GM12878 (cell line): ENCODE measurements around the gene THEM4. TPM values are rescaled to one million over a fixed set of nuclear protein-coding genes. Genes with fewer than 3 reads are reported as not detected.
A peak's percentile ranks its signal among the peaks of the same experiment; 100 is the strongest.

Experiments used
- ATAC-seq: fragments of 200-7000 bp; cut with Tn5 transposase; 3 replicates; pipeline ENCODE4 v1.9.1; 2020; ENCODE audit warnings: mild to moderate bottlenecking, moderate library complexity
- BruUV-seq: library from RNA; stranded (reverse); fragments of 400-500 nt; replicated peaks from 2 replicates; lab custom pipeline; 2021; lab: Mats Ljungman, UMichigan
- CTCF ChIA-PET: fragments of 300-600 bp; sonication (Branson Sonifier 250); formaldehyde crosslinking; extraction: SDS; loops from one replicate; lab custom pipeline; 2021; ENCODE audit warnings: inconsistent platforms; lab: Yijun Ruan, JAX
- POLR2A ChIA-PET: fragments of 350-600 bp; formaldehyde crosslinking; extraction: SDS; loops from one replicate; lab custom pipeline; 2021; ENCODE audit warnings: inconsistent platforms; lab: Charles Lee
- RAD21 ChIA-PET: fragments of 300-600 bp; sonication (Branson Sonifier 250); formaldehyde crosslinking; loops from one replicate; lab custom pipeline; 2023; ENCODE audit warnings: antibody characterized with exemption; ENCODE audit not compliant: unreplicated experiment; lab: Charles Lee
- SMC1A ChIA-PET: fragments of 300-600 bp; sonication (Branson Sonifier 250); formaldehyde crosslinking; loops from one replicate; lab custom pipeline; 2023; ENCODE audit not compliant: unreplicated experiment, uncharacterized antibody; lab: Charles Lee
- DNase-seq: peaks from one replicate; pipeline ENCODE4 v3.0.0-alpha.2; 2011; ENCODE audit warnings: low read depth, low spot score
- FAIRE-seq: peaks from 3 replicates; lab custom pipeline; 2011; peaks lifted over from hg19 to GRCh38; lab: Jason Lieb, UNC
- H2AFZ ChIP-seq: 2 replicates; pipeline ENCODE4 v1.6.0; 2011; ENCODE audit warnings: low read depth, low read length, control low read depth; ENCODE audit not compliant: control insufficient read depth
- H3K27ac ChIP-seq: 2 replicates; pipeline ENCODE4 v1.5.1; 2011; ENCODE audit warnings: control low read depth; ENCODE audit not compliant: control insufficient read depth, insufficient read depth
- H3K27me3 ChIP-seq, 2 experiments: replicated peaks in 1 of 2; 2 replicates each; pipeline versions ENCODE4 v1.6.0 to v1.6.1; 2011; ENCODE audit warnings: low read length in 1 of 2; ENCODE audit not compliant: control insufficient read depth in 2 of 2, insufficient read depth in 2 of 2
- H3K36me3 ChIP-seq, 2 experiments: 2 replicates each; pipeline ENCODE4 v1.5.1; 2011; ENCODE audit warnings: low read length in 1 of 2; ENCODE audit not compliant: control insufficient read depth in 2 of 2, insufficient read depth in 2 of 2
- H3K4me1 ChIP-seq: 2 replicates; pipeline ENCODE4 v1.6.1; 2011; ENCODE audit warnings: mild to moderate bottlenecking, low read length, moderate library complexity, mixed read lengths; ENCODE audit not compliant: control insufficient read depth, insufficient read depth
- H3K4me2 ChIP-seq: 2 replicates; pipeline ENCODE4 v1.6.0; 2011; ENCODE audit warnings: control low read depth; ENCODE audit not compliant: control insufficient read depth, insufficient read depth
- H3K4me3 ChIP-seq: fragments of 200-600 bp; sonication (generic); 2 replicates; pipeline ENCODE4 v1.5.1; 2016
- H3K79me2 ChIP-seq: 2 replicates; pipeline ENCODE4 v1.6.0; 2011; ENCODE audit warnings: low read length; ENCODE audit not compliant: control insufficient read depth, insufficient read depth
- H3K9ac ChIP-seq: 2 replicates; pipeline ENCODE4 v1.8.0; 2011; ENCODE audit warnings: low read length, control low read depth, mixed read lengths; ENCODE audit not compliant: control insufficient read depth, insufficient read depth
- H3K9me3 ChIP-seq: replicated peaks from 3 replicates; pipeline ENCODE4 v1.5.1; 2011; ENCODE audit warnings: mild to moderate bottlenecking, low read length; ENCODE audit not compliant: control insufficient read depth, insufficient read depth
- H4K20me1 ChIP-seq: 2 replicates; pipeline ENCODE4 v1.6.0; 2011; ENCODE audit not compliant: control insufficient read depth, insufficient read depth
- BRCA1 ChIP-seq: IDR thresholded peaks from 2 replicates; pipeline ENCODE4 v1.6.1; 2011; ENCODE audit warnings: low read depth, low read length, improper control_type of control experiment
- CEBPB ChIP-seq, 2 experiments: fragments of 150-350 bp in 1 of 2; IDR thresholded peaks; 2 replicates each; pipeline ENCODE4 v1.6.1; 2012 to 2014; ENCODE audit warnings: low read depth in 2 of 2, low read length in 2 of 2, borderline replicate concordance in 1 of 2, inconsistent platforms in 1 of 2
- EED ChIP-seq: sonication (generic); IDR thresholded peaks from 2 replicates; pipeline ENCODE4 v1.6.1; 2016; ENCODE audit warnings: antibody characterized with exemption, low read depth
- ESRRA ChIP-seq: IDR thresholded peaks from 2 replicates; pipeline ENCODE4 v1.6.1; 2012; ENCODE audit warnings: mild to moderate bottlenecking, low read length, improper control_type of control experiment
- FOXK2 ChIP-seq: fragments of 450-650 bp; IDR thresholded peaks from 2 replicates; pipeline ENCODE4 v1.6.1; 2017; ENCODE audit warnings: mild to moderate bottlenecking, moderate library complexity
- HDAC2 ChIP-seq: fragments of 200-600 bp; sonication (generic); IDR thresholded peaks from 2 replicates; pipeline ENCODE4 v1.6.1; 2017
- HDGF ChIP-seq: fragments of 450-650 bp; IDR thresholded peaks from 2 replicates; pipeline ENCODE4 v1.6.1; 2016; ENCODE audit warnings: antibody characterized with exemption
- IKZF2 ChIP-seq, 2 experiments: fragments of 450-650 bp; IDR thresholded peaks; 2 replicates each; pipeline ENCODE4 v1.6.1; 2017; ENCODE audit warnings: mild to moderate bottlenecking in 2 of 2, moderate library complexity in 2 of 2
- JUNB ChIP-seq: IDR thresholded peaks from 2 replicates; pipeline ENCODE4 v1.6.1; 2016; ENCODE audit warnings: antibody characterized with exemption, mild to moderate bottlenecking
- KLF5 ChIP-seq: fragments of 450-650 bp; IDR thresholded peaks from 2 replicates; pipeline ENCODE4 v1.6.1; 2014; ENCODE audit warnings: mild to moderate bottlenecking; ENCODE audit not compliant: partially characterized antibody
- NFXL1 ChIP-seq: fragments of 450-650 bp; IDR thresholded peaks from 2 replicates; pipeline ENCODE4 v1.6.1; 2017; ENCODE audit warnings: antibody characterized with exemption, mild to moderate bottlenecking, borderline replicate concordance
- NR2F1 ChIP-seq: fragments of 450-650 bp; conservative IDR thresholded peaks from 2 replicates; pipeline ENCODE4 v1.6.1; 2017; ENCODE audit warnings: mild to moderate bottlenecking
- SREBF1 ChIP-seq: IDR thresholded peaks from 2 replicates; pipeline ENCODE4 v1.6.1; 2012; ENCODE audit warnings: mild to moderate bottlenecking, low read length
- SUPT20H ChIP-seq: IDR thresholded peaks from 2 replicates; pipeline ENCODE4 v1.6.1; 2011; ENCODE audit warnings: low read depth, mild to moderate bottlenecking, low read length, moderate library complexity, borderline replicate concordance; ENCODE audit not compliant: control insufficient read depth
- TBL1XR1 ChIP-seq: IDR thresholded peaks from 2 replicates; pipeline ENCODE4 v1.6.1; 2012; ENCODE audit warnings: low read depth, low read length, improper control_type of control experiment
- WGBS: methylation state at CpG from one replicate; pipeline ENCODE4 v1.1.6; 2016; ENCODE audit warnings: low lambda C conversion rate; ENCODE audit not compliant: insufficient replicate concordance, insufficient coverage; ENCODE audit errors: missing lambda C conversion rate; 5-methylcytosine and 5-hydroxymethylcytosine counted together
- in situ Hi-C: fragments of 300-500 bp; cut with MboI; formaldehyde crosslinking; loops from 9 replicates; pipeline ENCODE4 v1.14.3; 2018; ENCODE audit warnings: mixed read lengths
- intact Hi-C: fragments of 100-400 bp; cut with micrococcal nuclease; formaldehyde crosslinking; loops from one replicate; pipeline ENCODE4 v1.14.2; 2022; ENCODE audit not compliant: unreplicated experiment
- polyA plus RNA-seq, 11 experiments: library from polyadenylated mRNA; depleted of rRNA in 4 of 11; unstranded in 6 of 11; stranded (reverse) in 5 of 11; fragments of >200 nt; fragmentation: Nextera tagmentation in 4 of 11; fragmentation: Illumina TruSeq in 1 of 11; extraction: Ambion mirVana in 4 of 11; extraction: Trizol in 1 of 11; gene quantifications; 1 replicate in 1 of 11; 2 replicates in 10 of 11; pipeline versions ENCODE4 v1.2.1 to v1.2.3, GENCODE V29; 2011 to 2016; ENCODE audit warnings: inconsistent platforms in 2 of 11, missing spikeins in 2 of 11, low read depth in 1 of 11
- total RNA-seq, 4 experiments: library from RNA; depleted of rRNA in 3 of 4; stranded (reverse); fragments of >200 nt in 3 of 4; fragmentation: Illumina TruSeq in 1 of 4; extraction: Trizol in 1 of 4; gene quantifications; 2 replicates each; pipeline versions ENCODE4 v1.2.1 to v1.2.3, GENCODE V29; 2013 to 2021
- TF ChIP-seq, protein P1 (sequence below): fragments of 150-350 bp; IDR thresholded peaks from 2 replicates; pipeline ENCODE4 v1.6.1; 2014; ENCODE audit warnings: mild to moderate bottlenecking, low read depth, low read length
- TF ChIP-seq, protein P2 (sequence below): IDR thresholded peaks from 2 replicates; pipeline ENCODE4 v1.6.1; 2012; ENCODE audit warnings: low read depth, low read length, improper control_type of control experiment
- TF ChIP-seq, protein P3 (sequence below): fragments of 450-650 bp; IDR thresholded peaks from 2 replicates; pipeline ENCODE4 v1.6.1; 2017; ENCODE audit warnings: mild to moderate bottlenecking

THEM4 gene
- total and polyA plus RNA-seq, 10 of the 15 experiments (the other 5 are each of a cell fraction or from before 2014, with no cell fraction given): 3.4 to 30.8 (median 17.9) TPM

DNA sequence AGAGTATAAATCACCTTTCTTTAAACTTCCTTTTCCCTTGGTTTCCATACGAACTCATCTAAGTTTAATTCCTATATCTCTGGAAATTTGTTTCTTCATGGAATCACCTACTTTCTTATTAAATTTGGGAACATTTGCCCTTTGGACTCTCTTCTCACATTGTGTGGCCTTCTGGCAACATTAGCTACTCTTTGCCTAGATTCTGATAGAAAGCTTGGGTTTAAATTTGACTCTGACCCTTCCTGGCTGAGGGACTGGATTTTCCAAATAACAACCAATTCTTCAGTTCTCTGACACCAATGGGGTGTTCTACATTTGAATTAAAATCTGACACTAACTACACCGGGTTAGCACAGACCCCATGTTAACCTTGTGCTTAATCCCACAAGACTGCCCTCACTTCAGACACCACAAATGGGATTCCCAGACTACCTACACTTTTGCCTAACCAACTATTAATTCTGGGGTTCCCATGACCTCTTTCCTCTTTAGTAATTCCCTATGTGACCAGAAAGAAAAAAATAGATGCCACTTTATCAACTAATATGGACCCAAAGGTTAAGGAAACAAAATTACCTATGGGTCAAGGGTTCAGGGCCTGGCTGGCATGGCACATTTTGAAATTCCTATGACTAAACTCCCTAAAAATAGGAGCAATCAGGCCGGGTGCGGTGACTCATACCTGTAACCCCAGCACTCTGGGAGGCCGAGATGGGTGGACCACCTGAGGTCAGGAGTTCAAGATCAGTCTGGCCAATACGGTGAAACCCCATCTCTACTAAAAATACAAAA, 9.7 kb upstream of the THEM4 start:
- RAD21 ChIA-PET: interaction anchor here (1.0 to 2.9 kb wide), 3 partner anchors 9 to 17 kb away, joined by 3 to 7 read pairs (median 6); partner anchors contain the start of gene THEM4
- no peak overlapping the region for H3K4me2 ChIP-seq
- POLR2A ChIA-PET: interaction anchor here (2.4 kb wide), 1 partner anchor 11 kb away, joined by 11 read pairs; the partner anchor contains the start of gene THEM4
- SMC1A ChIA-PET: interaction anchor here (0.5 to 3.1 kb wide), 4 partner anchors 8 to 325 kb away, joined by 3 to 9 read pairs (median 5); partner anchors contain the start of gene THEM4
- H4K20me1 ChIP-seq: no peaks in the 10 kb centered on the region
- no peaks in the 10 kb centered on the region for H3K36me3 ChIP-seq
- CTCF ChIA-PET: interaction anchor here (0.7 to 2.2 kb wide), 5 partner anchors 10 to 82 kb away, joined by 3 to 8 read pairs (median 6); partner anchors contain the start of gene THEM4
- H2AFZ ChIP-seq: no peak overlapping the region
- BruUV-seq: no TSS peak
- no peak for FAIRE-seq
- WGBS: 23% methylated on average over 6 of the region's 6 CpGs
- H3K27me3 ChIP-seq: no peaks in the 10 kb centered on the region
- intact Hi-C loops (no loop called here), in situ Hi-C loops (no loop called here)
- H3K27ac ChIP-seq: no peak overlapping the region
- no peak overlapping the region for H3K9ac ChIP-seq
- H3K4me3 ChIP-seq: no peak overlapping the region
- H3K9me3 ChIP-seq: no peaks in the 10 kb centered on the region; the same call in 2 of the 3 replicates
- ATAC-seq: no peak
- no peak for DNase-seq
- peaks cover 34% of the 10 kb centered on the region for H3K4me1 ChIP-seq
- no peaks in the 10 kb centered on the region for H3K79me2 ChIP-seq
- TF ChIP-seq ESRRA: no peak
- no peak for TF ChIP-seq FOXK2
- TF ChIP-seq EED: no peak
- TF ChIP-seq, protein P1, sequence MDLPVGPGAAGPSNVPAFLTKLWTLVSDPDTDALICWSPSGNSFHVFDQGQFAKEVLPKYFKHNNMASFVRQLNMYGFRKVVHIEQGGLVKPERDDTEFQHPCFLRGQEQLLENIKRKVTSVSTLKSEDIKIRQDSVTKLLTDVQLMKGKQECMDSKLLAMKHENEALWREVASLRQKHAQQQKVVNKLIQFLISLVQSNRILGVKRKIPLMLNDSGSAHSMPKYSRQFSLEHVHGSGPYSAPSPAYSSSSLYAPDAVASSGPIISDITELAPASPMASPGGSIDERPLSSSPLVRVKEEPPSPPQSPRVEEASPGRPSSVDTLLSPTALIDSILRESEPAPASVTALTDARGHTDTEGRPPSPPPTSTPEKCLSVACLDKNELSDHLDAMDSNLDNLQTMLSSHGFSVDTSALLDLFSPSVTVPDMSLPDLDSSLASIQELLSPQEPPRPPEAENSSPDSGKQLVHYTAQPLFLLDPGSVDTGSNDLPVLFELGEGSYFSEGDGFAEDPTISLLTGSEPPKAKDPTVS: no peak
- TF ChIP-seq, protein P2, sequence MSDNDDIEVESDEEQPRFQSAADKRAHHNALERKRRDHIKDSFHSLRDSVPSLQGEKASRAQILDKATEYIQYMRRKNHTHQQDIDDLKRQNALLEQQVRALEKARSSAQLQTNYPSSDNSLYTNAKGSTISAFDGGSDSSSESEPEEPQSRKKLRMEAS: no peak
- TF ChIP-seq KLF5: no peak
- no peak for TF ChIP-seq NFXL1
- TF ChIP-seq JUNB: peak; percentile 40
- TF ChIP-seq IKZF2 (IDR thresholded peaks at IDR 0.05): 0 out of 4 replicates have a peak, but pooled peaks of 1 of the 2 experiments have one; percentile 8
- TF ChIP-seq HDGF: no peak
- peak; percentile 31; the same call in 1 of the 2 replicates for TF ChIP-seq NR2F1
- no peak for TF ChIP-seq CEBPB (IDR thresholded peaks at IDR 0.05; ENCODE audit: borderline replicate concordance in 1 of 2, low read depth in 2 of 2, low read length in 2 of 2)
- no peak for TF ChIP-seq SUPT20H
- TF ChIP-seq TBL1XR1: no peak
- TF ChIP-seq, protein P3, sequence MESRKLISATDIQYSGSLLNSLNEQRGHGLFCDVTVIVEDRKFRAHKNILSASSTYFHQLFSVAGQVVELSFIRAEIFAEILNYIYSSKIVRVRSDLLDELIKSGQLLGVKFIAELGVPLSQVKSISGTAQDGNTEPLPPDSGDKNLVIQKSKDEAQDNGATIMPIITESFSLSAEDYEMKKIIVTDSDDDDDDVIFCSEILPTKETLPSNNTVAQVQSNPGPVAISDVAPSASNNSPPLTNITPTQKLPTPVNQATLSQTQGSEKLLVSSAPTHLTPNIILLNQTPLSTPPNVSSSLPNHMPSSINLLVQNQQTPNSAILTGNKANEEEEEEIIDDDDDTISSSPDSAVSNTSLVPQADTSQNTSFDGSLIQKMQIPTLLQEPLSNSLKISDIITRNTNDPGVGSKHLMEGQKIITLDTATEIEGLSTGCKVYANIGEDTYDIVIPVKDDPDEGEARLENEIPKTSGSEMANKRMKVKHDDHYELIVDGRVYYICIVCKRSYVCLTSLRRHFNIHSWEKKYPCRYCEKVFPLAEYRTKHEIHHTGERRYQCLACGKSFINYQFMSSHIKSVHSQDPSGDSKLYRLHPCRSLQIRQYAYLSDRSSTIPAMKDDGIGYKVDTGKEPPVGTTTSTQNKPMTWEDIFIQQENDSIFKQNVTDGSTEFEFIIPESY: no peak
- TF ChIP-seq BRCA1: no peak
- no peak for TF ChIP-seq SREBF1
- TF ChIP-seq HDAC2: no peak
